MCF 10A (cell line): ENCODE results near the gene MUTYH. TPM values are rescaled to one million over a fixed set of nuclear protein-coding genes. Genes with fewer than 3 reads are reported as not detected.

Experiments
- BruUV-seq: library from RNA; stranded (reverse); fragments of 400-500 nt; replicated peaks from 2 replicates; lab custom pipeline; 2021; lab: Mats Ljungman, UMichigan
- CTCF ChIA-PET: fragments of 300-600 bp; sonication (Branson Sonifier 250); formaldehyde crosslinking; extraction: SDS; loops from one replicate; lab custom pipeline; 2021; ENCODE audit warnings: antibody characterized with exemption, inconsistent platforms; lab: Yijun Ruan, JAX
- POLR2A ChIA-PET: fragments of 300-600, 350-650 bp; sonication (Branson Sonifier 250); formaldehyde crosslinking; extraction: SDS; loops from one replicate; lab custom pipeline; 2020; ENCODE audit warnings: antibody characterized with exemption, inconsistent platforms; lab: Yijun Ruan, JAX
- DNase-seq: peaks from one replicate; pipeline ENCODE4 v3.0.0-alpha.2; 2018; ENCODE audit not compliant: unreplicated experiment
- H3K27ac Mint-ChIP-seq: one replicate; pipeline ENCODE4 v1.8.0; 2022; ENCODE audit warnings: mild to moderate bottlenecking, low read depth, mixed read lengths; ENCODE audit not compliant: unreplicated experiment
- H3K27me3 Mint-ChIP-seq: one replicate; pipeline ENCODE4 v1.8.0; 2022; ENCODE audit warnings: mixed read lengths; ENCODE audit not compliant: insufficient read depth, unreplicated experiment
- H3K36me3 Mint-ChIP-seq: one replicate; pipeline ENCODE4 v1.8.0; 2022; ENCODE audit warnings: mild to moderate bottlenecking, moderate library complexity, mixed read lengths; ENCODE audit not compliant: insufficient read depth, unreplicated experiment
- H3K4me1 Mint-ChIP-seq: one replicate; pipeline ENCODE4 v1.8.0; 2022; ENCODE audit warnings: mixed read lengths; ENCODE audit not compliant: insufficient read depth, unreplicated experiment
- H3K4me3 Mint-ChIP-seq: one replicate; pipeline ENCODE4 v1.8.0; 2022; ENCODE audit warnings: mild to moderate bottlenecking, moderate library complexity, mixed read lengths; ENCODE audit not compliant: unreplicated experiment
- H3K9me3 Mint-ChIP-seq: one replicate; pipeline ENCODE4 v1.8.0; 2022; ENCODE audit warnings: mixed read lengths; ENCODE audit not compliant: unreplicated experiment
- intact Hi-C: fragments of 100-400 bp; cut with micrococcal nuclease; formaldehyde crosslinking; loops from 2 replicates; pipeline ENCODE4 v1.14.1; 2022
- total RNA-seq: library from RNA; stranded (reverse); gene quantifications from 2 replicates; pipeline ENCODE4 v1.2.3, GENCODE V29; 2022
- TF ChIP-seq, protein P1 (sequence below): fragments of 200-600 bp; IDR thresholded peaks from one replicate; pipeline ENCODE4 v1.8.0; 2022; ENCODE audit warnings: antibody characterized with exemption, mild to moderate bottlenecking; ENCODE audit not compliant: unreplicated experiment

MUTYH gene
- total RNA-seq, 1 experiment from 2014 or later, result 31.3 TPM

GRCh38 chr1:45299981-45300668, 40.1 kb downstream of the MUTYH start:
- H3K9me3 Mint-ChIP-seq, result no peaks in the 10 kb centered on the region
- TF ChIP-seq, protein P1, sequence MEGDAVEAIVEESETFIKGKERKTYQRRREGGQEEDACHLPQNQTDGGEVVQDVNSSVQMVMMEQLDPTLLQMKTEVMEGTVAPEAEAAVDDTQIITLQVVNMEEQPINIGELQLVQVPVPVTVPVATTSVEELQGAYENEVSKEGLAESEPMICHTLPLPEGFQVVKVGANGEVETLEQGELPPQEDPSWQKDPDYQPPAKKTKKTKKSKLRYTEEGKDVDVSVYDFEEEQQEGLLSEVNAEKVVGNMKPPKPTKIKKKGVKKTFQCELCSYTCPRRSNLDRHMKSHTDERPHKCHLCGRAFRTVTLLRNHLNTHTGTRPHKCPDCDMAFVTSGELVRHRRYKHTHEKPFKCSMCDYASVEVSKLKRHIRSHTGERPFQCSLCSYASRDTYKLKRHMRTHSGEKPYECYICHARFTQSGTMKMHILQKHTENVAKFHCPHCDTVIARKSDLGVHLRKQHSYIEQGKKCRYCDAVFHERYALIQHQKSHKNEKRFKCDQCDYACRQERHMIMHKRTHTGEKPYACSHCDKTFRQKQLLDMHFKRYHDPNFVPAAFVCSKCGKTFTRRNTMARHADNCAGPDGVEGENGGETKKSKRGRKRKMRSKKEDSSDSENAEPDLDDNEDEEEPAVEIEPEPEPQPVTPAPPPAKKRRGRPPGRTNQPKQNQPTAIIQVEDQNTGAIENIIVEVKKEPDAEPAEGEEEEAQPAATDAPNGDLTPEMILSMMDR, result peak; percentile 71
- no TSS peak for BruUV-seq
- no peak overlapping the region for H3K27ac Mint-ChIP-seq
- no peaks in the 10 kb centered on the region for H3K36me3 Mint-ChIP-seq
- DNase-seq, result peak; percentile 81
- H3K27me3 Mint-ChIP-seq, result no peaks in the 10 kb centered on the region
- intact Hi-C loops, result loop anchor here (1.0 to 5.0 kb wide), 5 partner anchors 282 to 568 kb away; partner anchors contain the start of gene RNU5D-1
- CTCF ChIA-PET, result interaction anchor here (0.6 to 14.0 kb wide), 32 partner anchors 9 to 571 kb away, joined by 3 to 437 read pairs (median 4); partner anchors contain the start of genes HECTD3, MUTYH, TOE1 and UROD
- H3K4me3 Mint-ChIP-seq, result no peak overlapping the region
- H3K4me1 Mint-ChIP-seq, result peaks cover 5% of the 10 kb centered on the region
- POLR2A ChIA-PET, result interaction anchor here (0.7 to 6.8 kb wide), 2 partner anchors 191 to 285 kb away, joined by 3 to 176 read pairs; partner anchors contain the start of genes HECTD3, TESK2 and UROD

DNA sequence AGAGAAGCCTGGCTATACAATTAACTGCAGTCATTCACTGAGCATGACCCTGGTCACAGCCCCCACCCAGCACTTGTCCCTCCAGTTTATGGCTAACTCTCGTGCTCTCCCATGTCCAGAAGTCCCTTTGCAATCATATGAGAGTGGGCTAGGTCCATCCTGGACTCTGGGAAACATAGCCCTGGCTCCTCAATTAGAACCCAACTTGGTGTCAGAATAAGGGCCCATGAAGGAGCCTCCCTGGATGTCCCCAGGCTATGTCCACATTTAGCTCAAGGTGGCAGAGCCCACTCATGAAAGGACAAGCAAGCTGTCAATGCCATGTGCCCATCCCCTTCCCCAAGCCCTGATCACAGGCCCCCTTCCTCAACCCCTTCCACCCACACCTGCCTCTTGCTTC, 40.9 kb downstream of the MUTYH start:
- intact Hi-C loops, result no loop called here
- no peak overlapping the region for H3K4me3 Mint-ChIP-seq
- DNase-seq, result no peak
- H3K27ac Mint-ChIP-seq, result no peak overlapping the region
- CTCF ChIA-PET, result interaction anchor here (0.5 to 14.0 kb wide), 21 partner anchors 8 to 570 kb away, joined by 3 to 437 read pairs (median 6); partner anchors contain the start of genes HECTD3, MUTYH, TOE1 and UROD
- POLR2A ChIA-PET, result interaction anchor here (6.8 kb wide), 1 partner anchor 284 kb away, joined by 176 read pairs; the partner anchor contains the start of genes HECTD3 and UROD
- TF ChIP-seq, protein P1, result no peak
- H3K4me1 Mint-ChIP-seq, result no peaks in the 10 kb centered on the region
- no peaks in the 10 kb centered on the region for H3K9me3 Mint-ChIP-seq
- H3K27me3 Mint-ChIP-seq, result no peaks in the 10 kb centered on the region
- no TSS peak for BruUV-seq
- H3K36me3 Mint-ChIP-seq, result no peaks in the 10 kb centered on the region

DNA sequence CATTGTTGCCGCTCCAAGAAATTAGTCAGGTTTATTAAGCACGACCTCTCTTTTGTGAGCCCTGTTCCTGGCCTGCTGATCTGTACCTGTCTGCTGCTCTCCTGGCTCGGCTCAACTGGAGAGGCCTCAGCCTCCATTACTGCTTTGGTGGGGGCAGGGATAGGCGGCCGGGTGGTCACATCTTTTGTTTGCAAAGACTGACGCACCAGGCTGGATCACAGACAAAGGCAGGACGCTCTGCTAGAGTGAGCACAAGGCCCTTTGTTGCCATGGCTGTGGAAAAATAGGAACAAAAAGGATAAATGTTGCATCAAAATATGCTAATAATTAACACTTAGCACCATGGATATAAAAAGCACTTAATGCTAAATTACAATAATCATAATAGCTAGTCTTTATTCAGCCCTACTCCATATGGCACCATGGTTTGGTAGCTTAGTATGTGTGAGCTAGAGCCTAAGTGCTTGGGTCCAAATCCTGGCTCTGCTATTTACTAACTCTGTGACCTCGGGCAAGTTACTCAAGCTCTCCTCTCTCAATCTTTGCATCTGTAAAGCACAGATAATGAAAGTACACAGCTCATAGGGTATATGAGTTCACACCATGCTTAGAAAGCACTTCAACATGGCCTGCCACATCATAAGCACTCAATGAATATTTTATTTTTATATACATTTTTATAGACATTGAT, 42.4 kb downstream of the MUTYH start:
- Mint-ChIP-seq H3K27me3 (no peaks in the 10 kb centered on the region), H3K36me3 (no peaks in the 10 kb centered on the region), H3K9me3 (no peaks in the 10 kb centered on the region), H3K4me1 (no peaks in the 10 kb centered on the region), H3K27ac (no peak overlapping the region), H3K4me3 (no peak overlapping the region)
- intact Hi-C loops, result no loop called here
- BruUV-seq, result no TSS peak
- POLR2A ChIA-PET, result interaction anchor here (0.5 to 6.8 kb wide), 4 partner anchors 10 to 568 kb away, joined by 3 to 176 read pairs (median 3); partner anchors contain the start of genes HECTD3 and UROD
- TF ChIP-seq, protein P1, result no peak
- CTCF ChIA-PET, result interaction anchor here (0.6 to 14.0 kb wide), 5 partner anchors 51 to 505 kb away, joined by 3 to 437 read pairs (median 3); partner anchors contain the start of genes HECTD3 and UROD
- no peak for DNase-seq
